ENCODE results near the gene PIK3R1.

GRCh38 chr5:68288707-68289134 lies 73.2 kb downstream of the PIK3R1 start:
- TF ChIP-seq, protein P1, sequence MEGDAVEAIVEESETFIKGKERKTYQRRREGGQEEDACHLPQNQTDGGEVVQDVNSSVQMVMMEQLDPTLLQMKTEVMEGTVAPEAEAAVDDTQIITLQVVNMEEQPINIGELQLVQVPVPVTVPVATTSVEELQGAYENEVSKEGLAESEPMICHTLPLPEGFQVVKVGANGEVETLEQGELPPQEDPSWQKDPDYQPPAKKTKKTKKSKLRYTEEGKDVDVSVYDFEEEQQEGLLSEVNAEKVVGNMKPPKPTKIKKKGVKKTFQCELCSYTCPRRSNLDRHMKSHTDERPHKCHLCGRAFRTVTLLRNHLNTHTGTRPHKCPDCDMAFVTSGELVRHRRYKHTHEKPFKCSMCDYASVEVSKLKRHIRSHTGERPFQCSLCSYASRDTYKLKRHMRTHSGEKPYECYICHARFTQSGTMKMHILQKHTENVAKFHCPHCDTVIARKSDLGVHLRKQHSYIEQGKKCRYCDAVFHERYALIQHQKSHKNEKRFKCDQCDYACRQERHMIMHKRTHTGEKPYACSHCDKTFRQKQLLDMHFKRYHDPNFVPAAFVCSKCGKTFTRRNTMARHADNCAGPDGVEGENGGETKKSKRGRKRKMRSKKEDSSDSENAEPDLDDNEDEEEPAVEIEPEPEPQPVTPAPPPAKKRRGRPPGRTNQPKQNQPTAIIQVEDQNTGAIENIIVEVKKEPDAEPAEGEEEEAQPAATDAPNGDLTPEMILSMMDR (IDR thresholded peaks at IDR 0.05): no peak
- TF ChIP-seq POLR2A (IDR thresholded peaks at IDR 0.05): no peak
